ENCODE measurements around the gene PDZD7.

Gene PDZD7

DNA sequence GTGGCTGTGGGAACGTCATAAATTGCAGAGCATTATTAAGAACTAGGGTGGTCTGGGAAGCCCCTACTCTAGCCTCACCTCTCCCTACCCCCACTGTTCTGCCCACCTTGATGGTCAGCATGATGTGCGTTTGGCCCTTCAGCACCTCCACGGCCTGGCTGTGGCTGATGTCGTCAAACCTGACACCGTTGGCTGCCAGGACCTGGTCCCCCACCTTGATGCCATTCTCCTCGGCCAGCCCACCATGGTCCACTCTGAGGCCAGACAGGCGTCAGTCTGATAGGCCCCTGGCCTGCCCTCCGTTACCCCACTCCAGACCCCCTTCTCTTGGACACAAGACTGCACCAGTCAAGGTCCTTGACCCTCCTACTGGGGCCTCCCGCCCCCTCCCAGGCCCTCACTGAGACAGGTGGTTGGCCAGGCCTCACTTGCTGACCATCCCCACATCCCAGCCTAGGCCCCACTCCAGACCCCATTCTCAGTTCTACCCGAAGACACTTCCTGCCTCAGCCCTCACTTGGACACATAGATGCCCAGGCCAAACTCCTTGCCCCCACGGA is 9.2 kb downstream of the PDZD7 start:
- Histone ChIP-seq H3K4me3 (replicated peaks; ENCODE audit: low read depth, low read length) (no peak overlapping the region), H3K27me3 (replicated peaks; ENCODE audit: control insufficient read depth, insufficient read depth, low read length) (peaks cover 2% of the 10 kb centered on the region), H3K36me3 (ENCODE audit: control insufficient read depth, insufficient read depth, low read length) (no peaks in the 10 kb centered on the region)
- DNase-seq (ENCODE audit: extremely low read depth, insufficient read length) = no peak
- TF ChIP-seq, protein P1, sequence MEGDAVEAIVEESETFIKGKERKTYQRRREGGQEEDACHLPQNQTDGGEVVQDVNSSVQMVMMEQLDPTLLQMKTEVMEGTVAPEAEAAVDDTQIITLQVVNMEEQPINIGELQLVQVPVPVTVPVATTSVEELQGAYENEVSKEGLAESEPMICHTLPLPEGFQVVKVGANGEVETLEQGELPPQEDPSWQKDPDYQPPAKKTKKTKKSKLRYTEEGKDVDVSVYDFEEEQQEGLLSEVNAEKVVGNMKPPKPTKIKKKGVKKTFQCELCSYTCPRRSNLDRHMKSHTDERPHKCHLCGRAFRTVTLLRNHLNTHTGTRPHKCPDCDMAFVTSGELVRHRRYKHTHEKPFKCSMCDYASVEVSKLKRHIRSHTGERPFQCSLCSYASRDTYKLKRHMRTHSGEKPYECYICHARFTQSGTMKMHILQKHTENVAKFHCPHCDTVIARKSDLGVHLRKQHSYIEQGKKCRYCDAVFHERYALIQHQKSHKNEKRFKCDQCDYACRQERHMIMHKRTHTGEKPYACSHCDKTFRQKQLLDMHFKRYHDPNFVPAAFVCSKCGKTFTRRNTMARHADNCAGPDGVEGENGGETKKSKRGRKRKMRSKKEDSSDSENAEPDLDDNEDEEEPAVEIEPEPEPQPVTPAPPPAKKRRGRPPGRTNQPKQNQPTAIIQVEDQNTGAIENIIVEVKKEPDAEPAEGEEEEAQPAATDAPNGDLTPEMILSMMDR (IDR thresholded peaks at IDR 0.05; ENCODE audit: insufficient read depth, low read length, poor library complexity, severe bottlenecking) = no peak

GRCh38 chr10:101021239-101021638 is 9.7 kb downstream of the PDZD7 start:
- DNase-seq (ENCODE audit: extremely low read depth, insufficient read length) = no peak
- H3K27me3 ChIP-seq (replicated peaks; ENCODE audit: control insufficient read depth, insufficient read depth, low read length) = peaks cover 2% of the 10 kb centered on the region
- no peak overlapping the region for H3K4me3 ChIP-seq (replicated peaks; ENCODE audit: low read depth, low read length)
- no peaks in the 10 kb centered on the region for H3K36me3 ChIP-seq (ENCODE audit: control insufficient read depth, insufficient read depth, low read length)
- TF ChIP-seq, protein P1 (IDR thresholded peaks at IDR 0.05; ENCODE audit: insufficient read depth, low read length, poor library complexity, severe bottlenecking) = no peak

DNA sequence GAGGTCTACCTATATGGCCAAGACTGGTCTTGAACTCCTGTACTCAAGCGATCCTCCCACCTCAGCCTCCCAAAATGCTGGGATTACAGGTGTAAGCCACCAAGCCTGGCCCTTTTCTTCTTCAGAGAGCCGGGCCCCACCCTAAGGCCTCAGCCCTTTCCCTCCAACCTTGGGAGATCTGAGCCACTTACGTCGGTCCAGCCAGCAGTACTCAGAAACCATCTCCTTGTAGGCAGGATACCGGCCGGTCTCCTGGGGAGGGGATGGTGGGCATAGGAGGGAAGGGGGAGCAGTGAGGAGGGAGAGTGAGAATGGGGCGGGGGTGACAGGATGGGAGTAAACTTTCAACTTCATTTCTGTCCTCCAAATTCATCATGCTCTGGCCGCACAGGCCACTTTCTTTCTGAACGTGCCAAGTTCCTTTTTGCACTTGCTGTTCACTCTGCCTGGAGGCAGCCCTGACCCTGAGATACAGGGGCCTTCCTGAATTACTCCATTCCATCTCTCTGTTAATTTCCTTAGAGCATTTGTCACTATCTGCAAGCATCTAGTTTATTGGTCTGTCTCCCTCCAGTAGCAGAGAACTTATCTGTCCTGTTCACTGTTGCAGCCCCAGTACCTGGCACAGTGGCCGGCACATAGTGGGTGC is 10.4 kb downstream of the PDZD7 start:
- Histone ChIP-seq H3K27me3 (replicated peaks; ENCODE audit: control insufficient read depth, insufficient read depth, low read length) (peaks cover 2% of the 10 kb centered on the region), H3K4me3 (replicated peaks; ENCODE audit: low read depth, low read length) (no peak overlapping the region), H3K36me3 (ENCODE audit: control insufficient read depth, insufficient read depth, low read length) (no peaks in the 10 kb centered on the region)
- DNase-seq (ENCODE audit: extremely low read depth, insufficient read length) = no peak
- TF ChIP-seq, protein P1 (IDR thresholded peaks at IDR 0.05; ENCODE audit: insufficient read depth, low read length, poor library complexity, severe bottlenecking) = no peak

GRCh38 chr10:101019440-101019703 is 11.6 kb downstream of the PDZD7 start:
- TF ChIP-seq, protein P1 (IDR thresholded peaks at IDR 0.05; ENCODE audit: insufficient read depth, low read length, poor library complexity, severe bottlenecking) = no peak
- Histone ChIP-seq H3K4me3 (replicated peaks; ENCODE audit: low read depth, low read length) (no peak overlapping the region), H3K27me3 (replicated peaks; ENCODE audit: control insufficient read depth, insufficient read depth, low read length) (peaks cover 2% of the 10 kb centered on the region), H3K36me3 (ENCODE audit: control insufficient read depth, insufficient read depth, low read length) (no peaks in the 10 kb centered on the region)
- DNase-seq (ENCODE audit: extremely low read depth, insufficient read length) = no peak

- no peak overlapping the region for H3K4me3 ChIP-seq (replicated peaks; ENCODE audit: low read depth, low read length)
- peak; percentile 67 for DNase-seq (ENCODE audit: extremely low read depth, insufficient read length)
- H3K27me3 ChIP-seq (replicated peaks; ENCODE audit: control insufficient read depth, insufficient read depth, low read length) = peaks cover 2% of the 10 kb centered on the region
- H3K36me3 ChIP-seq (ENCODE audit: control insufficient read depth, insufficient read depth, low read length) = no peaks in the 10 kb centered on the region
- TF ChIP-seq, protein P1 (IDR thresholded peaks at IDR 0.05; ENCODE audit: insufficient read depth, low read length, poor library complexity, severe bottlenecking) = peak; percentile 73
These were observed 12.1 kb downstream of the PDZD7 start for GRCh38 chr10:101018600-101019439.

Measured in GM06990 (cell line).